A549 (cell line): ENCODE measurements around the gene APBB2. TPM values are rescaled to one million over a fixed set of nuclear protein-coding genes. Genes with fewer than 3 reads are reported as not detected.

Experiments used
- ATAC-seq, 2 experiments: fragments of 200-7000 bp in 1 of 2; fragments of >200 bp in 1 of 2; cut with Nextera tagmentation in 1 of 2; cut with Tn5 transposase in 1 of 2; 3 replicates each; pipeline versions ENCODE4 v1.8.0 to v1.9.1; 2018 to 2020; ENCODE audit warnings: mild to moderate bottlenecking in 1 of 2, moderate library complexity in 1 of 2
- CTCF ChIA-PET: fragments of 300-600 bp; sonication (Branson Sonifier 250); formaldehyde crosslinking; extraction: SDS; loops from one replicate; lab custom pipeline; 2021; ENCODE audit warnings: antibody characterized with exemption, inconsistent platforms; lab: Yijun Ruan, JAX
- POLR2A ChIA-PET: fragments of 350-600 bp; formaldehyde crosslinking; extraction: SDS; loops from one replicate; lab custom pipeline; 2021; ENCODE audit warnings: antibody characterized with exemption, inconsistent platforms; lab: Yijun Ruan, JAX
- DNase-seq, 2 experiments: peaks; one replicate each; pipeline versions ENCODE4 v3.0.0 to v3.0.0-alpha.2; 2011 to 2016; ENCODE audit warnings: low read depth in 1 of 2, low spot score in 1 of 2
- FAIRE-seq: peaks from 2 replicates; lab custom pipeline; 2011; peaks lifted over from hg19 to GRCh38; lab: Jason Lieb, UNC
- H3K27ac ChIP-seq, 2 experiments: fragments of >200 bp; sonication (Bioruptor Twin); formaldehyde crosslinking; 3 replicates each; pipeline ENCODE4 v1.5.1; 2016 to 2017
- H3K4me1 ChIP-seq: fragments of >200 bp; sonication (Bioruptor Twin); formaldehyde crosslinking; 3 replicates; pipeline ENCODE4 v1.6.1; 2016
- H3K4me2 ChIP-seq: fragments of >200 bp; sonication (Bioruptor Twin); formaldehyde crosslinking; 3 replicates; pipeline ENCODE4 v1.6.1; 2016
- H3K4me3 ChIP-seq: fragments of >200 bp; sonication (Bioruptor Twin); formaldehyde crosslinking; 3 replicates; pipeline ENCODE4 v1.5.1; 2016
- H3K9me3 ChIP-seq: fragments of >200 bp; sonication (Bioruptor Twin); formaldehyde crosslinking; 3 replicates; pipeline ENCODE4 v1.6.1; 2016
- BHLHE40 ChIP-seq: IDR thresholded peaks from 2 replicates; pipeline ENCODE4 v1.6.1; 2012; ENCODE audit warnings: low read depth, low read length, inconsistent platforms
- CBX2 ChIP-seq: fragments of 200-600 bp; sonication (generic); IDR thresholded peaks from 2 replicates; pipeline ENCODE4 v1.6.1; 2016; ENCODE audit warnings: low read depth, mild to moderate bottlenecking, borderline replicate concordance
- CHD2 ChIP-seq: fragments of 150-350 bp; IDR thresholded peaks from 2 replicates; pipeline ENCODE4 v1.6.1; 2014; ENCODE audit warnings: low read length; ENCODE audit not compliant: partially characterized antibody
- CHD4 ChIP-seq: fragments of 200-600 bp; sonication (generic); IDR thresholded peaks from 2 replicates; pipeline ENCODE4 v1.6.1; 2016; ENCODE audit warnings: antibody characterized with exemption, mild to moderate bottlenecking, borderline replicate concordance
- EHMT2 ChIP-seq: fragments of 200-600 bp; sonication (generic); IDR thresholded peaks from 2 replicates; pipeline ENCODE4 v1.6.1; 2016; ENCODE audit warnings: antibody characterized with exemption, low read depth, mild to moderate bottlenecking, moderate library complexity
- EP300 ChIP-seq, 2 experiments: fragments of >200 bp; sonication (Bioruptor Twin); formaldehyde crosslinking; IDR thresholded peaks; 2 replicates in 1 of 2; 3 replicates in 1 of 2; pipeline ENCODE4 v1.6.1; 2016 to 2017
- FOSB ChIP-seq: fragments of 250-450 bp; sonication (Bioruptor Pico); IDR thresholded peaks from 2 replicates; pipeline ENCODE4 v1.5.0; 2020; ENCODE audit warnings: mild to moderate bottlenecking, moderate library complexity
- FOSL2 ChIP-seq, 2 experiments: fragments of 450-650 bp in 1 of 2; fragments of >200 bp in 1 of 2; sonication (Bioruptor Twin) in 1 of 2; formaldehyde crosslinking; IDR thresholded peaks; 2 replicates each; pipeline versions ENCODE4 v1.5.0 to v1.6.1; 2016 to 2020; ENCODE audit warnings: mild to moderate bottlenecking in 1 of 2, moderate library complexity in 1 of 2
- GATA3 ChIP-seq: IDR thresholded peaks from 2 replicates; pipeline ENCODE4 v1.6.1; 2012; ENCODE audit warnings: borderline replicate concordance
- HOXB13 ChIP-seq: fragments of 250-450 bp; sonication (Bioruptor Pico); IDR thresholded peaks from 2 replicates; pipeline ENCODE4 v1.5.0; 2020; ENCODE audit warnings: low read depth, mild to moderate bottlenecking, moderate library complexity
- HOXB5 ChIP-seq: fragments of 250-450 bp; sonication (Bioruptor Pico); IDR thresholded peaks from 2 replicates; pipeline ENCODE4 v1.5.0; 2020; ENCODE audit warnings: mild to moderate bottlenecking, moderate library complexity
- JUNB ChIP-seq: fragments of >200 bp; sonication (Bioruptor Twin); formaldehyde crosslinking; IDR thresholded peaks from 2 replicates; pipeline ENCODE4 v1.6.1; 2016
- MAFK ChIP-seq: fragments of 450-650 bp; IDR thresholded peaks from 2 replicates; pipeline ENCODE4 v1.6.1; 2014; ENCODE audit not compliant: partially characterized antibody
- MAZ ChIP-seq: fragments of 150-350 bp; IDR thresholded peaks from 2 replicates; pipeline ENCODE4 v1.6.1; 2014; ENCODE audit warnings: antibody characterized with exemption, low read depth, low read length, borderline replicate concordance
- PHF8 ChIP-seq: fragments of 200-600 bp; sonication (generic); IDR thresholded peaks from 2 replicates; pipeline ENCODE4 v1.6.1; 2016; ENCODE audit warnings: low read depth, mild to moderate bottlenecking, antibody characterized with exemption, moderate library complexity, borderline replicate concordance
- RAD21 ChIP-seq, 2 experiments: fragments of >200 bp in 1 of 2; sonication (Bioruptor Twin) in 1 of 2; formaldehyde crosslinking in 1 of 2; IDR thresholded peaks in 1 of 2; conservative IDR thresholded peaks in 1 of 2; 2 replicates in 1 of 2; 3 replicates in 1 of 2; pipeline ENCODE4 v1.6.1; 2012 to 2018; ENCODE audit warnings: inconsistent platforms in 1 of 2
- RCOR1 ChIP-seq: fragments of 150-350 bp; IDR thresholded peaks from 2 replicates; pipeline ENCODE4 v1.6.1; 2014; ENCODE audit warnings: antibody characterized with exemption, low read length, low read depth
- RFX5 ChIP-seq: fragments of 450-650 bp; IDR thresholded peaks from 2 replicates; pipeline ENCODE4 v1.7.1; 2014; ENCODE audit warnings: antibody characterized with exemption, mild to moderate bottlenecking, moderate library complexity
- RNF2 ChIP-seq: fragments of 200-600 bp; sonication (generic); IDR thresholded peaks from 2 replicates; pipeline ENCODE4 v1.6.1; 2016; ENCODE audit warnings: low read depth, mild to moderate bottlenecking, antibody characterized with exemption, moderate library complexity, borderline replicate concordance
- SMC3 ChIP-seq: fragments of >200 bp; sonication (Bioruptor Twin); formaldehyde crosslinking; IDR thresholded peaks from 3 replicates; pipeline ENCODE4 v1.6.1; 2018; ENCODE audit warnings: inconsistent platforms
- TFCP2L1 ChIP-seq: fragments of 250-450 bp; sonication (Bioruptor Pico); IDR thresholded peaks from 2 replicates; pipeline ENCODE4 v1.5.0; 2021; ENCODE audit warnings: mild to moderate bottlenecking
- TP53 ChIP-seq: fragments of 250-450 bp; sonication (Bioruptor Pico); IDR thresholded peaks from 2 replicates; pipeline ENCODE4 v1.5.0; 2021; ENCODE audit warnings: mild to moderate bottlenecking, moderate library complexity
- ZSCAN20 ChIP-seq: fragments of 250-450 bp; sonication (Bioruptor Pico); IDR thresholded peaks from 2 replicates; pipeline ENCODE4 v1.8.0; 2022; ENCODE audit warnings: mild to moderate bottlenecking, moderate library complexity
- WGBS: methylation state at CpG from one replicate; pipeline ENCODE4 v1.1.6; 2017; ENCODE audit errors: missing lambda C conversion rate; 5-methylcytosine and 5-hydroxymethylcytosine counted together
- polyA plus RNA-seq, 4 experiments: library from polyadenylated mRNA; depleted of rRNA in 3 of 4; stranded (reverse); fragments of >200 nt; fragmentation: RNase III in 1 of 4; extraction: RNeasy Plus Mini Kit Qiagen cat#74134 plus additional on column Dnase treatment in 1 of 4; gene quantifications; 2 replicates in 3 of 4; 3 replicates in 1 of 4; pipeline ENCODE4 v1.2.3, GENCODE V29; 2011 to 2017
- TF ChIP-seq, protein P1 (sequence below): IDR thresholded peaks from 2 replicates; pipeline ENCODE4 v1.6.1; 2012
- TF ChIP-seq, protein P2 (sequence below): fragments of 250-450 bp; sonication (Bioruptor Pico); IDR thresholded peaks from 2 replicates; pipeline ENCODE4 v1.5.0; 2020; ENCODE audit warnings: low read depth, mild to moderate bottlenecking, moderate library complexity
- TF ChIP-seq, protein P3 (sequence below): fragments of >200 bp; sonication (Bioruptor Twin); formaldehyde crosslinking; IDR thresholded peaks from 2 replicates; pipeline ENCODE4 v1.6.1; 2016

The APBB2 gene
- polyA plus RNA-seq, 2 of the 4 experiments (the other 2 are of a cell fraction) = 8.3 to 31.9 TPM

DNA sequence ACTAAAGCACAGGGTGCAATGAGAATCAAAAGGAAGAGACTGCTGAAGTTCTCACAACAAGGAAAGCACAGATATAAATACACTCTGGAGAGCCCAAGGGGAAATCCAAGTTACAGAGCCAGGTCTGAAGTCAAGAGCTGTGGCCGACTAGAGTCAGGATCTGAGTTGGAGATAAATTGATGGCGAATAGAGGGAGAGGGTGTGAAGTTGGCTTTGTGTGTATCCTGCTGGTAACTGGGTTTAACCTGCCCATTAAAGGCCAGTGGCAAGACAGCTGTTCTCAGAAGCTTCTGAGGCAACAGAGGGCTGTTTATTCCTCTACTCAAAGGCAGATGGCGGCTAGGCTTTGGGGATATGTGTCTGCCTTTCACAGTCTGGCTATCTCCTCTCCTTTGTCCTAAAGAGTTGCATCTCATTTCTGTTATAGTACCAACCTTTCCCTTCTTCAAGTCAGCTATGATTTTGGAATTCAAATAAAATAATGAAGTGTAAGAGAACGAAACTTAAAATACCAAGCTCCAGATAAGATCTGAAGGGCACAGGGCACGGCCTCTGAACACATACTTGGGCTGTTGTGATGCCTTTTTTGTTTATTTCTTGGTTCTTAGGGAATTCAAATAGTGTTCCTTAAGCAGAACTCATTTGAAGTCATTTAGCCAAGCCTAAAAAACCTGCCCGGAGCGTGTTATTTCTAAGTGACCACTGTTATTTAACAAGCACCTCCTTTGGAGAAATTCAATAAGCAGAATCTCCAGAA, 142.1 kb downstream of the APBB2 start:
- Histone ChIP-seq H3K4me1 (no peaks in the 10 kb centered on the region; the same call in 2 of the 3 replicates), H3K4me2 (no peak overlapping the region), H3K4me3 (no peak overlapping the region), H3K9me3 (no peaks in the 10 kb centered on the region), H3K27ac (no peak overlapping the region)
- 91% methylated on average over 7 of the region's 7 CpGs for WGBS
- ATAC-seq (no peak), DNase-seq (no peak), FAIRE-seq (no peak)
- ChIA-PET POLR2A (no interaction called here), CTCF (interaction anchor here (0.9 kb wide), 2 partner anchors 8 to 105 kb away, joined by 3 read pairs; no protein-coding TSS in a partner anchor)
- TF ChIP-seq HOXB13 = no peak
- no peak for TF ChIP-seq BHLHE40

DNA sequence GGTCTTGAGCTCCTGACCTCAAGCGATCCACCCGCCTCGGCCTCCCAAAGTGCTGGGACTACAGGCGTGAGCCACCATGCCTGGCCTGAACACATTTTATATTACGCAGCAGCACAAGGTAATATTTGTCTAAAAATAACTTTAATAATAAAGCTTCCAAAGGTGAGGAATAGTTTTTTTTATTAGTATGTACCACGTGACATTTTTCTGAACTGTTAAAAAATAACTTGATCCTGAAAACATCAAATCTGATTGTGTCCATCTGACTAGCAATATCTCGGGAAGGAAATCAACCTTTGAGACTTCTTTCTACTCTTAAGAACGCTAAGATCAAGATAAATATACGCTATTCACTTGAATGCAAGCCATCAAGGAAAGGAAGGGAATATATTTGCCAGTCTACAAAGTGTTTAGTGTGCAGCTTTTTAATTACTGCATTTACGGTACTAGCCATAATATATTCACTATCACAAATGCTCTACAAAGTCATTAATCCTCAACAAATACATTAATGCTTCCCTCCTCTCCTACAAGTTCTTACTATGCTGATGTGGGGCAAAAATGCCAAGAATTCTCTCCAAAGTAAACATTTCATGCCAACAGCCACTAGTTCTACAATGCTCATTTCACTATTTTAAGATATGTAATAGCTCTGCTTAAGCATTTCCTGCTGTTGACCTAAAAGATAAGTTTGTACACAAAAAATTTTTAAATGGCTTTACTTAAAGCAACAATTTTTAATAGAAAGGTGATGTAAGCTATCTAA, 143.6 kb downstream of the APBB2 start:
- 88% methylated on average over 10 of the region's 10 CpGs for WGBS
- no peak overlapping the region for H3K27ac ChIP-seq
- POLR2A ChIA-PET = no interaction called here
- H3K9me3 ChIP-seq = no peaks in the 10 kb centered on the region
- no peak overlapping the region for H3K4me3 ChIP-seq
- DNase-seq (no peak), ATAC-seq (no peak), FAIRE-seq (no peak)
- H3K4me2 ChIP-seq = no peak overlapping the region
- TF ChIP-seq, protein P1, sequence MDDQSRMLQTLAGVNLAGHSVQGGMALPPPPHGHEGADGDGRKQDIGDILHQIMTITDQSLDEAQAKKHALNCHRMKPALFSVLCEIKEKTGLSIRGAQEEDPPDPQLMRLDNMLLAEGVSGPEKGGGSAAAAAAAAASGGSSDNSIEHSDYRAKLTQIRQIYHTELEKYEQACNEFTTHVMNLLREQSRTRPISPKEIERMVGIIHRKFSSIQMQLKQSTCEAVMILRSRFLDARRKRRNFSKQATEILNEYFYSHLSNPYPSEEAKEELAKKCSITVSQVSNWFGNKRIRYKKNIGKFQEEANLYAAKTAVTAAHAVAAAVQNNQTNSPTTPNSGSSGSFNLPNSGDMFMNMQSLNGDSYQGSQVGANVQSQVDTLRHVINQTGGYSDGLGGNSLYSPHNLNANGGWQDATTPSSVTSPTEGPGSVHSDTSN = no peak
- TF ChIP-seq RFX5 (no peak), TP53 (no peak), FOSB (CRISPR knock-in tag) (no peak), CHD2 (no peak), SMC3 (no peak), CHD4 (no peak), RCOR1 (no peak), GATA3 (no peak), JUNB (no peak), EHMT2 (no peak), PHF8 (no peak), MAFK (no peak), CBX2 (no peak), HOXB5 (CRISPR knock-in tag) (no peak), EP300 (IDR thresholded peaks at IDR 0.05) (no peak)
- CTCF ChIA-PET = interaction anchor here (0.9 to 1.3 kb wide), 2 partner anchors 107 to 142 kb away, joined by 3 read pairs; no protein-coding TSS in a partner anchor
- H3K4me1 ChIP-seq = no peaks in the 10 kb centered on the region; the same call in 2 of the 3 replicates

DNA sequence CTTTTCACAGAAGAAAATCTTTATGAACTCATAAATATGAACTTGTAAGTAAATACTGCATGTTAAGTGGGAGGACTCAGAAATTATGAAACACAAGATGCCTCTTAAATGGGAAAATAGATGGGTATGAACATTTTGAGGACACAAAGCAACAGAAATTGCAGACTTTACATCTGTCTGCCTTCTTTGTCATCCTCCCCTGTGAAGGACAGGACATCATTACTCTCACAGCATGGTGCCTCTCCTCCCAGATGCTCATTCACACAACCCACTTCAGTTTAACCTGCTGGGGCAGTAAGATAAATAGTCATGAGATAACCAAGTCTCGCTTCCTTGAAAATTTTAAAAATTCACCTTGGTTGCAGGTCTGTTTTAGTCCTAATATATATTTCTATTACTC, 144.5 kb downstream of the APBB2 start:
- ChIA-PET POLR2A (no interaction called here), CTCF (interaction anchor here (1.5 kb wide), 1 partner anchor 11 kb away, joined by 3 read pairs; no protein-coding TSS in a partner anchor)
- FAIRE-seq (no peak), DNase-seq (no peak), ATAC-seq (no peak)
- Histone ChIP-seq H3K27ac (no peak overlapping the region), H3K4me2 (no peak overlapping the region), H3K4me1 (no peaks in the 10 kb centered on the region; the same call in 2 of the 3 replicates), H3K9me3 (no peaks in the 10 kb centered on the region), H3K4me3 (no peak overlapping the region)
- 85% methylated on average over 1 of the region's 1 CpG for WGBS
- no peak for TF ChIP-seq RAD21 (conservative IDR thresholded peaks at IDR 0.05 in 1 of 2, IDR thresholded peaks at IDR 0.05 in 1 of 2)
- TF ChIP-seq TFCP2L1 (CRISPR knock-in tag) = no peak
- TF ChIP-seq, protein P2, sequence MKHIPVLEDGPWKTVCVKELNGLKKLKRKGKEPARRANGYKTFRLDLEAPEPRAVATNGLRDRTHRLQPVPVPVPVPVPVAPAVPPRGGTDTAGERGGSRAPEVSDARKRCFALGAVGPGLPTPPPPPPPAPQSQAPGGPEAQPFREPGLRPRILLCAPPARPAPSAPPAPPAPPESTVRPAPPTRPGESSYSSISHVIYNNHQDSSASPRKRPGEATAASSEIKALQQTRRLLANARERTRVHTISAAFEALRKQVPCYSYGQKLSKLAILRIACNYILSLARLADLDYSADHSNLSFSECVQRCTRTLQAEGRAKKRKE (CRISPR knock-in tag) = no peak
- no peak for TF ChIP-seq RNF2
- no peak for TF ChIP-seq ZSCAN20 (CRISPR knock-in tag)
- TF ChIP-seq, protein P3, sequence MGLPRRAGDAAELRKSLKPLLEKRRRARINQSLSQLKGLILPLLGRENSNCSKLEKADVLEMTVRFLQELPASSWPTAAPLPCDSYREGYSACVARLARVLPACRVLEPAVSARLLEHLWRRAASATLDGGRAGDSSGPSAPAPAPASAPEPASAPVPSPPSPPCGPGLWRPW = no peak
- no peak for TF ChIP-seq FOSL2 (IDR thresholded peaks at IDR 0.05)
- no peak for TF ChIP-seq FOSL2 (CRISPR knock-in tag; IDR thresholded peaks at IDR 0.05)
- no peak for TF ChIP-seq MAZ
